Stimulated activated CD8-positive, alpha-beta memory T cell treated with anti-CD3 and anti-CD28 coated beads, Interleukin-15, amount 100 ng/mL, for 24 hours (primary cell): Measurements from ENCODE around the gene ALDH8A1.

ENCODE experiments used
- DNase-seq: peaks from one replicate; pipeline ENCODE4 v3.0.0-alpha.2; 2020; ENCODE audit warnings: low read depth

The ALDH8A1 gene

DNA sequence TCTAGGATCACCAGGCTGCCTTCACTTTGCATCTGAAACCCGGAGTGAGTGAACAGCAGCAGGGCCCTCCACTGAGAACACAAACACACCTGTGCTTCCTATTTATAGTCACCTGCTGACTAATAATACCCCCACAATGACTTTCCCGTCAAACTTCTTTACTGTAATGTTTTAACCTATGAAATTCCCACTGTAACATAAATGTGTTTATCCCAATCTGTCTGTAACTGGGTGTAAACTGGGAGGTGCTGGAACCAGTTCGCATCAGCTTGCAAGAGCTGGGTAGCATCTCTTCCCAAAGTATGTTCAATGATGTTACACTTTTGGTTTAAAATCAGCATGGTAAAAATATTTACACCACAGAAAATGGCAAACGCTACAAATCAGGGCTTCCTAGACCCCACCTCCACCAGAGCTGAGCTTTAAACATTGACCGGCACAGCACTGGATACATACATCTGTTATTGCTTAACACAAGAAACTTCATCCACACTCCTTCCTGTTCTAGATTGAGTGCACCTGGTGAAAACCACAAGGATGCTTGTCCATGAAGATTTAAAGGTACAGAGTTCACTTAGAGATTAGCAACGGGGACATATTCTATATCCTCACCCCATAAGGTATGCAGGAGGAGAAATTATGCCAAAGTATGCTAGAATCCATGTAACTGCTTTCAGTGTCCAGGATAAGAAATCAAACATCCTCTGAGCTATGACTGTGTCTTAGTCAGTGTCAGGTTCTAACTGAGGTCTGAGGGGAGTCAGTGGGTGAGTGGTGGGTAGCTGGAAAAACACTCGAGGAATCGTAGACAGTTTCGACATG lies 79.0 kb downstream of the ALDH8A1 start:
- no peak for DNase-seq

- no peak for DNase-seq
Measured at GRCh38 chr6:134868812-134869211, 81.1 kb downstream of the ALDH8A1 start.
